ENCODE measurements around the gene SRGAP2C.
"Not testable (repeated sequence)": the region's sequence is repeated elsewhere in the genome, so short reads cannot be mapped to it uniquely, and the experiment has no call there.

SRGAP2C gene

GRCh38 chr1:121360531-121360930, 175.8 kb downstream of the SRGAP2C start:
- H3K9me3 ChIP-seq (ENCODE audit: control extremely low read depth in 1 of 5, control insufficient read depth in 4 of 5, insufficient read depth in 2 of 5, low read depth in 1 of 5, low read length in 4 of 5); H3K27ac ChIP-seq (ENCODE audit: insufficient read depth in 1 of 2, low read depth in 1 of 2, low read length in 2 of 2, poor library complexity in 1 of 2, severe bottlenecking in 2 of 2); DNase-seq; POLR2A ChIA-PET; CTCF ChIA-PET; H3K36me3 ChIP-seq (ENCODE audit: control insufficient read depth in 4 of 4, insufficient read depth in 4 of 4, low read length in 3 of 4); H3K27me3 ChIP-seq (replicated peaks in 2 of 5; ENCODE audit: control insufficient read depth in 4 of 5, insufficient read depth in 5 of 5, low read length in 4 of 5); H3K4me3 ChIP-seq (ENCODE audit: control insufficient read depth in 1 of 7, extremely low read depth in 1 of 7, insufficient read depth in 4 of 7, low read depth in 2 of 7, low read length in 6 of 7); H3K4me1 ChIP-seq (ENCODE audit: control extremely low read depth in 1 of 4, control insufficient read depth in 4 of 4, insufficient read depth in 4 of 4, low read length in 3 of 4): not testable (repeated sequence)
- no CpG with 5 or more reads among the region's 1 CpG for WGBS (ENCODE audit: insufficient coverage)

DNA sequence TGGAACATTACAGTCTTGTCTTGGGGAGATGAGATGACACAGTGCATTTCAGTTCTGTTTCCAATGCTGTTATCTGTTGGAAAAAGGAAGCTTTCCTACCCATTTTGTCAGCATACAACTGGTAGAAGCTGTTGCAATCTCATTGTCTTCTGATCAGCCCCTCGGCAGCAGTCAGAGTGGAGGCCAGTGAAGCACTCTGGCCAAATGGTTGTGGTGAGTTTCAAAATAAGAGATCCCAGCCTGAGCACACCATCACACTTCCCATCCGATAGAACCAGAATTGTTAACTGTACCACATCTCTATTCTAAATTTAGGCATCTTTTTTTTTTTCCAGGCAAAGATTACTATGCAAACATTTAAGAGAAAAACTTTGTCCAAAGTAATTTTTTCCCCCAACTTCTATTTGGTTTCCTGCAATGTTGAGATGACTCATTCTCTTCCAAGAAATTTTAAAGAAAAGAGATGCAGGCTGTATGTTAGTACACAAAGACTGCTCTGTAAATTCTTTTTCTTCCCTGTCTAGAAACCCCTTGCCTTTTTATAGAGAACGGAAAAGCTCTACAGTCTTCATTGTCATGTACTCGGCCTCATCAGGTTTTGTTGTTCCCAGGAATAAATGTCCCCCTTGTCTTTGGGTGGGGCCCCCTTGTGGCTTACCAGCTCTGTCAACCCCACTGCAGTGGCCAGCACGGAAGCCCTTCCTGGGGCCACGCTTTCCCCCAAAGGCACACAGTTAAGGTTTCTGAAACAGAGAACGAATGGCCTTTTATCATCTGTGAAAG, 176.9 kb downstream of the SRGAP2C start:
- no CpG with 5 or more reads among the region's 7 CpGs for WGBS (ENCODE audit: insufficient coverage)
- H3K27me3 ChIP-seq (replicated peaks in 2 of 5; ENCODE audit: control insufficient read depth in 4 of 5, insufficient read depth in 5 of 5, low read length in 4 of 5); H3K9me3 ChIP-seq (ENCODE audit: control extremely low read depth in 1 of 5, control insufficient read depth in 4 of 5, insufficient read depth in 2 of 5, low read depth in 1 of 5, low read length in 4 of 5); CTCF ChIA-PET; H3K4me3 ChIP-seq (ENCODE audit: control insufficient read depth in 1 of 7, extremely low read depth in 1 of 7, insufficient read depth in 4 of 7, low read depth in 2 of 7, low read length in 6 of 7); DNase-seq; POLR2A ChIA-PET; H3K27ac ChIP-seq (ENCODE audit: insufficient read depth in 1 of 2, low read depth in 1 of 2, low read length in 2 of 2, poor library complexity in 1 of 2, severe bottlenecking in 2 of 2); H3K36me3 ChIP-seq (ENCODE audit: control insufficient read depth in 4 of 4, insufficient read depth in 4 of 4, low read length in 3 of 4); H3K4me1 ChIP-seq (ENCODE audit: control extremely low read depth in 1 of 4, control insufficient read depth in 4 of 4, insufficient read depth in 4 of 4, low read length in 3 of 4): not testable (repeated sequence)

DNA sequence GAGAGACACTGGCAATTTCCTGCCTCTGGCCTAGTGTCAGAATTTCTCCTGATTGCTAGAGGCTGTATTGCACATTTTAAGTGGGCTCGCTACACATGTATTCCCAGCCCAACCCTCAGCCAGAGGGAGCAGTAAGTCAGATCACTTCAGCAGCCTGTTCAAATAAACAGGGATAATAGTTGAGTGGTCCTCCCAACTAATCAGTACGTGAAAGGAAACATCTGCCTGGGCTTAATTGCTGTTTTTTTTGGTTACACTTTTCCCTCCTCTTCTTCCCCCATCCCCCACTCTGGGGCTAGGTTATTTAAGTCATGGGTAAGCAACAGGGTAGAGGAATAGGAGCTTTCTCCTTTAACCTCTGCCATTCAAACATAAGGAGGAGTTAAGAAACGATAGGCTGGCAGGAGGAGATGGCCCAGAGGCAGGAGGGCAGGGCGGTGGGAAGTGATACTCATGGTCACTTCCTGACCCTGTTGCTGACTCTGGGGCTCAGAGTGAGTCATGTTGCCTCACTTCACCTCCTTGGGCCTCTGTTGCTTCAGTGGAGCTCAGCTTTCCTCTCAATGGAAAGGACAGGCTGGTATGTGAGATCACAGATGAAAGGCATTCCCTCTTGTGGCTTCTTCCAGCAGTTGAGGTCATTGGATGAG, 177.6 kb downstream of the SRGAP2C start:
- H3K4me1 ChIP-seq (ENCODE audit: control extremely low read depth in 1 of 4, control insufficient read depth in 4 of 4, insufficient read depth in 4 of 4, low read length in 3 of 4); H3K27me3 ChIP-seq (replicated peaks in 2 of 5; ENCODE audit: control insufficient read depth in 4 of 5, insufficient read depth in 5 of 5, low read length in 4 of 5); CTCF ChIA-PET; DNase-seq; POLR2A ChIA-PET; H3K36me3 ChIP-seq (ENCODE audit: control insufficient read depth in 4 of 4, insufficient read depth in 4 of 4, low read length in 3 of 4); H3K4me3 ChIP-seq (ENCODE audit: control insufficient read depth in 1 of 7, extremely low read depth in 1 of 7, insufficient read depth in 4 of 7, low read depth in 2 of 7, low read length in 6 of 7); H3K27ac ChIP-seq (ENCODE audit: insufficient read depth in 1 of 2, low read depth in 1 of 2, low read length in 2 of 2, poor library complexity in 1 of 2, severe bottlenecking in 2 of 2); H3K9me3 ChIP-seq (ENCODE audit: control extremely low read depth in 1 of 5, control insufficient read depth in 4 of 5, insufficient read depth in 2 of 5, low read depth in 1 of 5, low read length in 4 of 5): not testable (repeated sequence)
- no CpG with 5 or more reads among the region's 4 CpGs for WGBS (ENCODE audit: insufficient coverage)

- peak in 1 of 3 donors; percentile 0 for DNase-seq
- H3K9me3 ChIP-seq (ENCODE audit: control extremely low read depth in 1 of 5, control insufficient read depth in 4 of 5, insufficient read depth in 2 of 5, low read depth in 1 of 5, low read length in 4 of 5); H3K27me3 ChIP-seq (replicated peaks in 2 of 5; ENCODE audit: control insufficient read depth in 4 of 5, insufficient read depth in 5 of 5, low read length in 4 of 5); POLR2A ChIA-PET; H3K4me1 ChIP-seq (ENCODE audit: control extremely low read depth in 1 of 4, control insufficient read depth in 4 of 4, insufficient read depth in 4 of 4, low read length in 3 of 4); H3K36me3 ChIP-seq (ENCODE audit: control insufficient read depth in 4 of 4, insufficient read depth in 4 of 4, low read length in 3 of 4); H3K4me3 ChIP-seq (ENCODE audit: control insufficient read depth in 1 of 7, extremely low read depth in 1 of 7, insufficient read depth in 4 of 7, low read depth in 2 of 7, low read length in 6 of 7); H3K27ac ChIP-seq (ENCODE audit: insufficient read depth in 1 of 2, low read depth in 1 of 2, low read length in 2 of 2, poor library complexity in 1 of 2, severe bottlenecking in 2 of 2); CTCF ChIA-PET: not testable (repeated sequence)
- no CpG with 5 or more reads among the region's 6 CpGs for WGBS (ENCODE audit: insufficient coverage)
These were observed 180.5 kb downstream of the SRGAP2C start for GRCh38 chr1:121365316-121365715.

DNA sequence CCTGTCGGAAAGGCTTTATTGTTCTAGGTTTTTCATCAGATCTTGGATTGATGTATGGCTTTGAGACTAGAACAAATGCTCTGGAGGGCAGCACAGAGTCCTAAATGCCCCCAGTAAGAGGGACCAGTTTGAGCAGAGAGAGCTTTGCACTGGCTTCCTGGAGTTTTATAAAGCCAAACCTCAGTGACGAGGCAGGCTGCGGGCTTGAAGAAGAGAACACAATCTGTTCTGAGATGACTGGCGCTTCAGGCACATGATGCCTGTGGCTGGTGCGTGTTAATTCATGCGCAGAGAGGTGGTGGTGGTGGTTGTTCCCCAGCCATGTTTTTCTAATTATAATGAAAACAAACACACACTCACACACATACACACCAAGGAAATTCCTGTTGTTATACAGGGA, 180.9 kb downstream of the SRGAP2C start:
- H3K4me1 ChIP-seq (ENCODE audit: control extremely low read depth in 1 of 4, control insufficient read depth in 4 of 4, insufficient read depth in 4 of 4, low read length in 3 of 4); POLR2A ChIA-PET; H3K27me3 ChIP-seq (replicated peaks in 2 of 5; ENCODE audit: control insufficient read depth in 4 of 5, insufficient read depth in 5 of 5, low read length in 4 of 5); CTCF ChIA-PET; H3K36me3 ChIP-seq (ENCODE audit: control insufficient read depth in 4 of 4, insufficient read depth in 4 of 4, low read length in 3 of 4); H3K4me3 ChIP-seq (ENCODE audit: control insufficient read depth in 1 of 7, extremely low read depth in 1 of 7, insufficient read depth in 4 of 7, low read depth in 2 of 7, low read length in 6 of 7); H3K27ac ChIP-seq (ENCODE audit: insufficient read depth in 1 of 2, low read depth in 1 of 2, low read length in 2 of 2, poor library complexity in 1 of 2, severe bottlenecking in 2 of 2); H3K9me3 ChIP-seq (ENCODE audit: control extremely low read depth in 1 of 5, control insufficient read depth in 4 of 5, insufficient read depth in 2 of 5, low read depth in 1 of 5, low read length in 4 of 5): not testable (repeated sequence)
- peak; percentile 12 to 81 (median 52) for DNase-seq
- no CpG with 5 or more reads among the region's 6 CpGs for WGBS (ENCODE audit: insufficient coverage)

- H3K9me3 ChIP-seq (ENCODE audit: control extremely low read depth in 1 of 5, control insufficient read depth in 4 of 5, insufficient read depth in 2 of 5, low read depth in 1 of 5, low read length in 4 of 5); DNase-seq; H3K4me3 ChIP-seq (ENCODE audit: control insufficient read depth in 1 of 7, extremely low read depth in 1 of 7, insufficient read depth in 4 of 7, low read depth in 2 of 7, low read length in 6 of 7); H3K27me3 ChIP-seq (replicated peaks in 2 of 5; ENCODE audit: control insufficient read depth in 4 of 5, insufficient read depth in 5 of 5, low read length in 4 of 5); H3K27ac ChIP-seq (ENCODE audit: insufficient read depth in 1 of 2, low read depth in 1 of 2, low read length in 2 of 2, poor library complexity in 1 of 2, severe bottlenecking in 2 of 2); CTCF ChIA-PET; H3K36me3 ChIP-seq (ENCODE audit: control insufficient read depth in 4 of 4, insufficient read depth in 4 of 4, low read length in 3 of 4); H3K4me1 ChIP-seq (ENCODE audit: control extremely low read depth in 1 of 4, control insufficient read depth in 4 of 4, insufficient read depth in 4 of 4, low read length in 3 of 4); POLR2A ChIA-PET: not testable (repeated sequence)
- no CpG with 5 or more reads among the region's 3 CpGs for WGBS (ENCODE audit: insufficient coverage)
These were observed 181.4 kb downstream of the SRGAP2C start for GRCh38 chr1:121366171-121366570.

DNA sequence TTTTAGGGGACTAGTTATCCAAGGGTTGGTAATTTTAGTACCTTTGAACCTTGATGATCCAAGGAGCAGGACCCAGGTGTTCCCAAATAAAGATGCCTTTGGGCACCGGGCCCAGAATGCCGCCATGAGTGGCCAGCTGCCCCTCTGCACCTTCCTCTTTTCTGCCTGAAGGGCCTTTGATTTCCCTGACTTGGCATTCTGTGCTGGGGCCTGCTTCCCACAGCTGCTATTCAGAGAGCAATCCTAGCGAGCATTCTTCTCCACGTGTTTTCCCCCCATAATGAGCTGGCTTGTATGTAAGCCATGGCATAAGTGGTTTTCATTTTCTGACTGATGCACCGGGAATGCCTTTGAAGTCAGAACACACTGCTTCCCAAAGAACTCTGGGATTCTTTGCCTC, 184.1 kb downstream of the SRGAP2C start:
- H3K4me3 ChIP-seq (ENCODE audit: control insufficient read depth in 1 of 7, extremely low read depth in 1 of 7, insufficient read depth in 4 of 7, low read depth in 2 of 7, low read length in 6 of 7); H3K9me3 ChIP-seq (ENCODE audit: control extremely low read depth in 1 of 5, control insufficient read depth in 4 of 5, insufficient read depth in 2 of 5, low read depth in 1 of 5, low read length in 4 of 5); POLR2A ChIA-PET; H3K4me1 ChIP-seq (ENCODE audit: control extremely low read depth in 1 of 4, control insufficient read depth in 4 of 4, insufficient read depth in 4 of 4, low read length in 3 of 4); H3K27ac ChIP-seq (ENCODE audit: insufficient read depth in 1 of 2, low read depth in 1 of 2, low read length in 2 of 2, poor library complexity in 1 of 2, severe bottlenecking in 2 of 2); H3K27me3 ChIP-seq (replicated peaks in 2 of 5; ENCODE audit: control insufficient read depth in 4 of 5, insufficient read depth in 5 of 5, low read length in 4 of 5); H3K36me3 ChIP-seq (ENCODE audit: control insufficient read depth in 4 of 4, insufficient read depth in 4 of 4, low read length in 3 of 4); CTCF ChIA-PET; DNase-seq: not testable (repeated sequence)
- no CpG with 5 or more reads among the region's 5 CpGs for WGBS (ENCODE audit: insufficient coverage)

All from common myeloid progenitor, CD34-positive (primary cell).